Prostate gland (tissue), 2 donors: ENCODE measurements around the gene IRF9. TPM values are rescaled to one million over a fixed set of nuclear protein-coding genes. Genes with fewer than 3 reads are reported as not detected.

Experiments used
- DNase-seq: peaks from one replicate; pipeline ENCODE4 v3.0.0-alpha.2; 2019; ENCODE audit warnings: low spot score
- H3K27ac ChIP-seq, 2 donors: fragments of 200-600 bp; sonication (generic); 2 replicates each; pipeline ENCODE4 v1.5.1; 2017 to 2019
- H3K27me3 ChIP-seq: fragments of 200-600 bp; sonication (generic); replicated peaks from 2 replicates; pipeline ENCODE4 v1.5.1; 2019; ENCODE audit not compliant: insufficient read depth
- H3K36me3 ChIP-seq, 2 donors: fragments of 200-600 bp; sonication (generic); 1 replicate in 1 of 2; 2 replicates in 1 of 2; pipeline versions ENCODE4 v1.5.1 to v1.8.1; 2017 to 2019
- H3K4me1 ChIP-seq: fragments of 200-600 bp; sonication (generic); replicated peaks from 2 replicates; pipeline ENCODE4 v1.5.1; 2019
- H3K4me3 ChIP-seq, 2 donors: fragments of 200-600 bp; sonication (generic); 2 replicates each; pipeline ENCODE4 v1.5.1; 2017 to 2019
- H3K9me3 ChIP-seq: fragments of 200-600 bp; sonication (generic); 2 replicates; pipeline ENCODE4 v1.5.1; 2017
- CTCF ChIP-seq, 4 experiments: fragments of 200-600 bp in 2 of 4; fragments of 450-650 bp in 2 of 4; sonication (generic) in 2 of 4; IDR thresholded peaks; 1 replicate in 3 of 4; 2 replicates in 1 of 4; pipeline ENCODE4 v1.5.1; 2016 to 2019; ENCODE audit warnings: antibody characterized with exemption in 4 of 4, mild to moderate bottlenecking in 2 of 4, moderate library complexity in 2 of 4
- POLR2A ChIP-seq: fragments of 450-650 bp; IDR thresholded peaks from one replicate; pipeline ENCODE4 v1.6.1; 2016; ENCODE audit warnings: antibody characterized with exemption, mild to moderate bottlenecking
- POLR2AphosphoS5 ChIP-seq: sonication (generic); formaldehyde crosslinking; IDR thresholded peaks from one replicate; pipeline ENCODE4 v1.6.1; 2017; ENCODE audit warnings: antibody characterized with exemption
- WGBS: methylation state at CpG from one replicate; pipeline ENCODE4 v1.1.5; 2018; 5-methylcytosine and 5-hydroxymethylcytosine counted together
- intact Hi-C: fragments of 100-400 bp; cut with DNase I; formaldehyde crosslinking; loops from one replicate; pipeline ENCODE4 v1.14.2; 2022
- total RNA-seq, 2 donors: library from RNA; depleted of rRNA; stranded (reverse); fragments of >200 nt; gene quantifications; one replicate each; pipeline ENCODE4 v1.1.0, GENCODE V29; 2016

The IRF9 gene
- total RNA-seq, 2 donors from 2014 or later: 61.5 to 82.9 TPM

GRCh38 chr14:24151404-24152080, 9.5 kb upstream of the IRF9 start:
- intact Hi-C loops: no loop called here
- no peak for TF ChIP-seq CTCF (IDR thresholded peaks at IDR 0.05)
- TF ChIP-seq POLR2AphosphoS5: no peak
- TF ChIP-seq POLR2A: no peak
- Histone ChIP-seq H3K4me3 (no peak overlapping the region), H3K4me1 (peaks cover 6% of the 10 kb centered on the region), H3K27me3 (no peaks in the 10 kb centered on the region), H3K27ac (no peak overlapping the region), H3K9me3 (no peaks in the 10 kb centered on the region), H3K36me3 (peaks cover 3 to 30% of the 10 kb centered on the region in 2 donors)
- DNase-seq: no peak
- WGBS: 97% methylated on average over 16 of the region's 16 CpGs

- no peak for TF ChIP-seq CTCF (IDR thresholded peaks at IDR 0.05)
- whole genome bisulfite sequencing: 95% methylated on average over 10 of the region's 10 CpGs
- DNase-seq: no peak
These were observed 6.0 kb upstream of the IRF9 start for GRCh38 chr14:24155100-24155499.

GRCh38 chr14:24156840-24157239, 4.2 kb upstream of the IRF9 start:
- no peaks in the 10 kb centered on the region for H3K4me1 ChIP-seq
- H3K27ac ChIP-seq: no peak overlapping the region
- peaks cover 4 to 20% of the 10 kb centered on the region in 2 donors for H3K36me3 ChIP-seq
- no peaks in the 10 kb centered on the region for H3K9me3 ChIP-seq
- intact Hi-C loops: no loop called here
- no peaks in the 10 kb centered on the region for H3K27me3 ChIP-seq
- H3K4me3 ChIP-seq: no peak overlapping the region
- no peak for TF ChIP-seq POLR2AphosphoS5
- TF ChIP-seq POLR2A: no peak
- TF ChIP-seq CTCF (IDR thresholded peaks at IDR 0.05): no peak
- WGBS: 100% methylated on average over 1 of the region's 1 CpG
- no peak for DNase-seq

More at GRCh38 chr14:24155100-24155499, 6.0 kb upstream of the IRF9 start:
- no peak overlapping the region for H3K27ac ChIP-seq
- H3K4me3 ChIP-seq: no peak overlapping the region
- peaks cover 7 to 35% of the 10 kb centered on the region in 2 donors for H3K36me3 ChIP-seq
- H3K27me3 ChIP-seq: no peaks in the 10 kb centered on the region
- intact Hi-C loops: no loop called here
- H3K4me1 ChIP-seq: no peaks in the 10 kb centered on the region
- no peaks in the 10 kb centered on the region for H3K9me3 ChIP-seq

GRCh38 chr14:24157331-24157730, 3.7 kb upstream of the IRF9 start:
- H3K27ac ChIP-seq: no peak overlapping the region
- peaks cover 4 to 17% of the 10 kb centered on the region in 2 donors for H3K36me3 ChIP-seq
- WGBS: 90% methylated on average over 12 of the region's 12 CpGs
- DNase-seq: no peak
- H3K4me3 ChIP-seq: no peak overlapping the region
- intact Hi-C loops: no loop called here
- peaks cover 3% of the 10 kb centered on the region for H3K4me1 ChIP-seq
- no peaks in the 10 kb centered on the region for H3K27me3 ChIP-seq
- H3K9me3 ChIP-seq: no peaks in the 10 kb centered on the region
- TF ChIP-seq POLR2AphosphoS5 (no peak), CTCF (IDR thresholded peaks at IDR 0.05) (no peak), POLR2A (no peak)
